RKO (cell line): ENCODE results near the gene ZSWIM6.

Experiments
- DNase-seq: peaks from one replicate; pipeline ENCODE4 v3.0.0-alpha.2; 2016; ENCODE audit warnings: low spot score

The ZSWIM6 gene

GRCh38 chr5:61482980-61483379 lies 150.9 kb downstream of the ZSWIM6 start:
- DNase-seq = no peak

DNA sequence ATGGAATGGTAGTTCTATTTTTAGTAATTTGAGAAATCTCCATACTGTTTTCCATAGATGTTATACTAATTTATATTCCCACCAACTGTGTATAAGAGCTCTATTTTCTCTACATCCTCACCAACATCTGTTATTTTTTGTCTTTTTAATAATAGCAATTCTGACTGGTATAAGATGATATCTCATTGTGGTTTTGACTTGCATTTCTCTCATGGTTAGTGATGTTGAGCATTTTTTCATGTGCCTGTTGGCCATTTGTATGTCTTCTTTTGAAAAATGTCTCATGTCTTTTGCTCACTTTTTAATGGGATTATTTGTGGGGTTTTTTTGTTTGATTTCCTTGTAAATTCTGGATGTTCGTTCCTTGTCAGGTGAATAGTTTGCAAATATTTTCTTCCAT lies 154.4 kb downstream of the ZSWIM6 start:
- no peak for DNase-seq

GRCh38 chr5:61489574-61489973 lies 157.5 kb downstream of the ZSWIM6 start:
- no peak for DNase-seq

GRCh38 chr5:61491861-61492260 lies 159.8 kb downstream of the ZSWIM6 start:
- no peak for DNase-seq

GRCh38 chr5:61493973-61494372 lies 161.9 kb downstream of the ZSWIM6 start:
- DNase-seq = no peak

GRCh38 chr5:61496446-61496845 lies 164.4 kb downstream of the ZSWIM6 start:
- no peak for DNase-seq

DNA sequence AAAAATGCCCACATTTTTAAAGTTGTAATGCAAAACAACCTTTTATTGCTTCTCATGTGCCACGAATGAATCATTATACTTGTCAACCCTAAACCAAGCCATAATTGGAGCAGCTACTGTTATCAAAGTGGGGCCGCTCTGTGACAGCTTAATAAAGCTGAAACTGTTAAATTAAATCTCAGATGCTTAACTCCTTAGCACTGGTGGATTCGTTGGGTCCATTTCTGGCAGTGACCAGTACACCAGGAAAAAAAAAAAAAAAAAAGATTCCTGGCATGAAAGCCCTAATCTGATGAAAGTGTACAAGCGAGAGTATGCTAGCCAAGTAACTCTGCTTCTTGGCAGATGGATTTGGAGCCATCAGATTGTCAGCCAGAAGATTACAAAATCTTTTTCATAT lies 164.8 kb downstream of the ZSWIM6 start:
- no peak for DNase-seq

GRCh38 chr5:61498121-61498520 lies 166.1 kb downstream of the ZSWIM6 start:
- DNase-seq = no peak

- DNase-seq = no peak
Observed at GRCh38 chr5:61501971-61502370, 169.9 kb downstream of the ZSWIM6 start.

DNA sequence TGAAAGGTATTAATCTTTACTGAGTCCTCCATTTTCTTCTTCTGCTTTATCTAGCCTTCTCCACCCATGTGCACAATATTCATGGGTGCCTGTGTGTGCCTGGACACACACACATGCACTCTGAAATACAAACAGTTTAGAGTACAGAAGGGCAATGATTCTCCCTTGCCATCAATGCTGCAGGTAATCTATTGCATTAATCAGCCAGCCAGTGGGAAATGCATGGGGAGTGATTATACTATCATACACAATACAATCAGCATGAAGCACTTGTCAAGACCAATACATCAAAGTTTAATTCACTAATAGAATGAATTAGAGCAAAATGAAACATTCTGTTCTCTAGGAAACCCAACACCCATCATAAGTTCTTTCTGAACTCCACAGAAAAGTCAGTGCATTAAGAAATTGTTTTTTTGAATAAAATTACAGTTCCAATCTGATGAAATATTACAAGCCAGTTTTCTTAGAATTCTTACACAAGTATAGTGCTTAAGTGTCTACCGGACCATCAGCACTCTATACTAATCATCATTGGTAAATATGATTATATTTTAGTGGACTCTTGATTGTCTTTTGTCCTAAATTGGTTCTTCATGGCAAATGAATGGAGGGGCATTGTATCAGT lies 172.2 kb downstream of the ZSWIM6 start:
- DNase-seq = no peak

DNA sequence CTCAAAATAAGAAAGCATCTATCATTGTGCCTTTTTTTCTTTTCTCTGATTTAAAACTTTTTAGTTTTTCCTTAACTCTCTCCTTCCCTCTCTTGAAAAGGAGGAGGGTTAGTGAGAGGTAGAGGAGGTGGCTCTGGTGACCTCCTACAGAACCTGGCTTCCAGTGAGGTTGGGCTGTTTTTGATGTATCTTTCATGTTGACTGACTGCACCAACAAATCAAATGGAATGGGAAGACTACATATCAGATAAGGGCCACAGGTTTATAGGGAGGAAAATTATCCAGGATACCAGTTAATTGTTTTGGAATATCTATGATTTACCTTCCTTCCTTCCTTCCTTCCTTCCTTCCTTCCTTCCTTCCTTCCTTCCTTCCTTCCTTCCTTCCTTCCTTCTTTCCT lies 173.2 kb downstream of the ZSWIM6 start:
- no peak for DNase-seq

GRCh38 chr5:61507232-61507631 lies 175.2 kb downstream of the ZSWIM6 start:
- DNase-seq = no peak

GRCh38 chr5:61516946-61517345 lies 184.9 kb downstream of the ZSWIM6 start:
- DNase-seq = no peak

DNA sequence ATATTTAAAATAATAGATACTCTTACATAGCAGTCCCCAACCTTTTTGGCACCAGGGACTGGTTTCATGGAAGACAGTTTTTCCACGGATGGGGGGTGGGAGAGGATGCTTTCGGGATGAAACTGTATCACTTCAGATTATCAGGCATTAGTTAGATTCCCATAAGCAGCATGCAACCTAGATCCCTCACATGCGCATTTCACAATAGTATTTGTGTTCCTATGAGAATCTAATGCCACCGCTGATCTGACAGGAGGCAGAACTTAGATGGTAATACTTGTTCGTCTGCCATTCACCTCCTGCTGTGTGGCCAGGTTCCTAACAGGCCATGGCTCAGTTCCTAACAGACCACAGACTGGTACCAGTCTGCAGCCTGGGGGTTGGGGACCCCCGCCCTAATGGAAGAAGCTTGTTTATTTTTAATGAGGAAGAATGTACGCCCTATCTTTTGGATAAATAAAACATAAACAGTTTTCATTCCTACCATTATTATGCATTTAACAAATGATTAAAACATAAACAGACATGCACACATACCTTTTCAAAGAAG lies 187.7 kb downstream of the ZSWIM6 start:
- no peak for DNase-seq

GRCh38 chr5:61523073-61523472 lies 191.0 kb downstream of the ZSWIM6 start:
- no peak for DNase-seq

DNA sequence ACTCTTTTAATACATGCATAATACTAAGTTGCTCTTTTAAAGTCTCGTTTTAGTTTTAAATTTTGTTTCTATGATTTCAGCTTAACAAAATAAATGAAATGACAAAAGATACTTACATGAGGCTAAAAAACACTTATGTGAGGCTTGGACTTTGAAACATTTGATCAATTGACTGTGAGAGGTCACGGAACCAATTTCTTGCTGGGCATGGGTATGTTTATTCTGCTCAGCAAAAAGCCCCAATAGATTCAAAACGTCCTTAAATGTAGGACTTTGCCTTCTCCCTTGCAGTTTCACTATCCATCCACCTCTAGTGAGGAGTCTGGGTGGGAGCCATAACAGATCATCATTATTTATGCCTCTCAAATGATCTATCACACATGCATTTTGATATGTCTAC lies 191.9 kb downstream of the ZSWIM6 start:
- DNase-seq = no peak

- no peak for DNase-seq
Observed at GRCh38 chr5:61525512-61526206, 193.6 kb downstream of the ZSWIM6 start.

- no peak for DNase-seq
Observed at GRCh38 chr5:61526207-61526519, 194.1 kb downstream of the ZSWIM6 start.

- no peak for DNase-seq
Observed at GRCh38 chr5:61532983-61533382, 200.9 kb downstream of the ZSWIM6 start.

- DNase-seq = no peak
Observed at GRCh38 chr5:61534481-61535267, 202.6 kb downstream of the ZSWIM6 start.

DNA sequence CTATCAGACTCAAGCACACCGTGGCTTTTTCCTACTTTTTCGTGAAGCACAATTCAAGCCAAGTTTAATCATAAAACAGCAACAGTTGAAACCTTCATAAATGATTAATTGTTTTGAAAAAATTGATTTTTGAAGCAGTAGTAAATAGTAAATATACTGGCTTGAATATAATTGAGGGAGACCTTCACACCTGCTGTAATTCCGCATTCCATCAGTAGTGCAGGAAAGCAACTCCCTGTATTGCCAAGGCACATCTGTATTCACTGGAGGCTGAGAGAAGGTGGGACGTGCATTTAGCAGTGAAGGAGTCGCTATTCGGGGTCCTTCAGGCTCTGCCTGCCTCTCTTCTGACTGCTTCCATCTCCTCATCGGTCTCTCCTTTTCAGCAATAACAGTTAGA lies 203.8 kb downstream of the ZSWIM6 start:
- no peak for DNase-seq

DNA sequence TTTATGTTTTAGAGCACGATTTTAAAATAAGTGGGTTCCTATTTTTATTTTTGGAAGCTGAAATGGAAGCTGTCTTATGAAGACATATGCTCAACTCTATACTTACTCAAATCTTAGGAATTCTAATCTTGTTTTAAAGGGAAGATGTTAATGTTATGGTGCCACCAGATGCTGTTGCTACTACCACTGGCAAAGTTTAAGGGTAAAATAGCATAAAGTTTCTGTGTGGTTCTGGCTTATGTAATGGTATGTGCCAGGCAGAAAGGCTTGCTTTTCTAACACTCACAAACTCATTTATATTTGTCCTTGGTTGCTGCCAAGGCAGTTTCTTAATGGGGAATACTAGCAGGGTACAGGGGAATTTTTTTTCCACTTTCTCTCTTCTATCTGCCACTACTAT lies 204.9 kb downstream of the ZSWIM6 start:
- DNase-seq = no peak
